HG02970 (cell line): ENCODE results near the gene DPH7.
"Not testable (repeated sequence)": the region's sequence is repeated elsewhere in the genome, so short reads cannot be mapped to it uniquely, and the experiment has no call there.

Source experiments
- ATAC-seq: cut with Tn5 transposase; IDR thresholded peaks from one replicate; pipeline ENCODE4 v1.9.1; 2021; ENCODE audit warnings: mild to moderate bottlenecking, moderate library complexity, moderate number of reproducible peaks; ENCODE audit not compliant: unreplicated experiment, low FRiP score

The DPH7 gene

GRCh38 chr9:137606734-137607138 lies 28.0 kb upstream of the DPH7 start:
- ATAC-seq, result no peak

- peak; percentile 11 for ATAC-seq
These were observed 27.4 kb upstream of the DPH7 start for GRCh38 chr9:137606005-137606621.

- ATAC-seq, result peak; percentile 87
These were observed 26.6 kb upstream of the DPH7 start, which contains the start of gene ARRDC1 for GRCh38 chr9:137605121-137606004. ARRDC1 (plus strand) TSS chr9:137605686; CDS start chr9:137605718, 32 bp downstream.

- no peak for ATAC-seq
These were observed 25.8 kb upstream of the DPH7 start for GRCh38 chr9:137604345-137605086.

GRCh38 chr9:137603879-137604278 lies 25.2 kb upstream of the DPH7 start:
- ATAC-seq, result no peak

GRCh38 chr9:137602661-137603060 lies 23.9 kb upstream of the DPH7 start:
- ATAC-seq, result no peak

GRCh38 chr9:137598943-137599342 lies 20.2 kb upstream of the DPH7 start:
- no peak for ATAC-seq

- ATAC-seq, result not testable (repeated sequence)
These were observed 17.9 kb upstream of the DPH7 start for GRCh38 chr9:137596577-137596976.

- ATAC-seq, result no peak
These were observed 14.5 kb upstream of the DPH7 start for GRCh38 chr9:137593176-137593575.

- no peak for ATAC-seq
These were observed 14.0 kb upstream of the DPH7 start for GRCh38 chr9:137592767-137593166.

- ATAC-seq, result peak; percentile 83
These were observed 12.0 kb upstream of the DPH7 start, which contains the start of gene ZMYND19 for GRCh38 chr9:137590469-137591383. ZMYND19 (minus strand) TSS chr9:137590512; CDS start chr9:137590263, 249 bp downstream.

GRCh38 chr9:137590123-137590468 lies 11.4 kb upstream of the DPH7 start:
- no peak for ATAC-seq

- peak; percentile 10 for ATAC-seq
These were observed 10.9 kb upstream of the DPH7 start for GRCh38 chr9:137589441-137590122.

- no peak for ATAC-seq
These were observed 10.2 kb upstream of the DPH7 start for GRCh38 chr9:137588891-137589290.

- ATAC-seq, result no peak
These were observed 9.6 kb upstream of the DPH7 start for GRCh38 chr9:137588311-137588710.

- ATAC-seq, result no peak
These were observed 8.1 kb upstream of the DPH7 start for GRCh38 chr9:137586854-137587253.

GRCh38 chr9:137583957-137584356 lies 5.2 kb upstream of the DPH7 start:
- no peak for ATAC-seq

GRCh38 chr9:137583347-137583746 lies 4.6 kb upstream of the DPH7 start:
- ATAC-seq, result no peak

- ATAC-seq, result no peak
These were observed 3.6 kb upstream of the DPH7 start for GRCh38 chr9:137582286-137582860.
